Mesenchymal stem cell (in vitro differentiated cells and primary cell): ENCODE measurements around the gene CCT8L2.
"Not testable (repeated sequence)": the region's sequence is repeated elsewhere in the genome, so short reads cannot be mapped to it uniquely, and the experiment has no call there.

Experiments
- DNase-seq: peaks from one replicate; pipeline ENCODE4 v3.0.0-alpha.2; 2013
- H2AFZ ChIP-seq: one replicate; pipeline ENCODE4 v1.6.1; 2013; ENCODE audit warnings: low read depth, mild to moderate bottlenecking, control low read depth, inconsistent platforms, low read length, moderate library complexity
- H2AK5ac ChIP-seq: 2 replicates; pipeline ENCODE4 v1.6.1; 2013; ENCODE audit warnings: low read length, moderate library complexity, mild to moderate bottlenecking, inconsistent platforms; ENCODE audit not compliant: severe bottlenecking
- H2BK120ac ChIP-seq: one replicate; pipeline ENCODE4 v1.6.1; 2013; ENCODE audit warnings: low read depth, mild to moderate bottlenecking, inconsistent platforms, low read length, moderate library complexity
- H2BK12ac ChIP-seq, 2 experiments: one replicate each; pipeline ENCODE4 v1.6.1; 2013; ENCODE audit warnings: inconsistent platforms in 2 of 2, low read length in 2 of 2, mild to moderate bottlenecking in 2 of 2, moderate library complexity in 2 of 2, control low read depth in 1 of 2
- H2BK15ac ChIP-seq: one replicate; pipeline ENCODE4 v1.6.1; 2013; ENCODE audit warnings: mild to moderate bottlenecking, low read depth, inconsistent platforms; ENCODE audit not compliant: poor library complexity, severe bottlenecking
- H2BK5ac ChIP-seq: 2 replicates; pipeline ENCODE4 v1.6.1; 2013; ENCODE audit warnings: low read depth, mild to moderate bottlenecking, low read length, control low read depth, inconsistent platforms; ENCODE audit not compliant: poor library complexity, severe bottlenecking
- H3K14ac ChIP-seq, 2 experiments: one replicate each; pipeline ENCODE4 v1.6.1; 2013; ENCODE audit warnings: inconsistent platforms in 2 of 2, low read length in 2 of 2, control low read depth in 1 of 2, mild to moderate bottlenecking in 1 of 2, moderate library complexity in 1 of 2
- H3K18ac ChIP-seq, 2 experiments: one replicate each; pipeline ENCODE4 v1.6.1; 2013; ENCODE audit warnings: inconsistent platforms in 2 of 2, low read length in 2 of 2, control low read depth in 1 of 2, low read depth in 1 of 2, mild to moderate bottlenecking in 1 of 2
- H3K23ac ChIP-seq, 2 experiments: one replicate each; pipeline ENCODE4 v1.6.1; 2013; ENCODE audit warnings: inconsistent platforms in 2 of 2, low read length in 2 of 2, mild to moderate bottlenecking in 2 of 2, moderate library complexity in 2 of 2, control low read depth in 1 of 2
- H3K27ac ChIP-seq: 2 replicates; pipeline ENCODE4 v1.5.1; 2013; ENCODE audit warnings: mild to moderate bottlenecking, moderate library complexity, low read length, control low read depth, inconsistent platforms; ENCODE audit not compliant: poor library complexity, severe bottlenecking
- H3K27me3 ChIP-seq, 2 experiments: 2 replicates each; pipeline versions ENCODE4 v1.6.1 to v1.7.0; 2013; ENCODE audit warnings: low read length in 2 of 2, mild to moderate bottlenecking in 2 of 2, moderate library complexity in 2 of 2, control low read depth in 1 of 2, inconsistent platforms in 1 of 2; ENCODE audit not compliant: control insufficient read depth in 1 of 2, insufficient read depth in 1 of 2
- H3K36me3 ChIP-seq, 2 experiments: 2 replicates each; pipeline versions ENCODE4 v1.6.1 to v1.7.0; 2013; ENCODE audit warnings: low read length in 2 of 2, control low read depth in 1 of 2, inconsistent platforms in 1 of 2, low read depth in 1 of 2, mild to moderate bottlenecking in 1 of 2; ENCODE audit not compliant: insufficient read depth in 2 of 2, control insufficient read depth in 1 of 2
- H3K4ac ChIP-seq, 2 experiments: one replicate each; pipeline ENCODE4 v1.6.1; 2013; ENCODE audit warnings: inconsistent platforms in 2 of 2, low read length in 2 of 2, mild to moderate bottlenecking in 2 of 2, moderate library complexity in 2 of 2, control low read depth in 1 of 2, low read depth in 1 of 2
- H3K4me1 ChIP-seq: 2 replicates; pipeline ENCODE4 v1.6.1; 2013; ENCODE audit warnings: low read depth, low read length, control low read depth; ENCODE audit not compliant: control insufficient read depth, insufficient read depth
- H3K4me2 ChIP-seq: 2 replicates; pipeline ENCODE4 v1.6.1; 2013; ENCODE audit warnings: low read length, mild to moderate bottlenecking, inconsistent platforms; ENCODE audit not compliant: poor library complexity, severe bottlenecking
- H3K4me3 ChIP-seq, 2 experiments: 2 replicates each; pipeline versions ENCODE4 v1.5.1 to v1.7.0; 2013; ENCODE audit warnings: low read length in 2 of 2, mild to moderate bottlenecking in 2 of 2, control low read depth in 1 of 2, low read depth in 1 of 2; ENCODE audit not compliant: insufficient read depth in 1 of 2
- H3K79me1 ChIP-seq: replicated peaks from 2 replicates; pipeline ENCODE4 v1.6.1; 2013; ENCODE audit warnings: mild to moderate bottlenecking, control low read depth, low read length, inconsistent platforms; ENCODE audit not compliant: poor library complexity, severe bottlenecking
- H3K9ac ChIP-seq: 2 replicates; pipeline ENCODE4 v1.7.0; 2013; ENCODE audit warnings: mild to moderate bottlenecking, low read length, moderate library complexity
- H3K9me3 ChIP-seq: 2 replicates; pipeline ENCODE4 v1.7.0; 2013; ENCODE audit warnings: mild to moderate bottlenecking, low read length; ENCODE audit not compliant: control insufficient read depth
- H4K8ac ChIP-seq: one replicate; pipeline ENCODE4 v1.6.1; 2013; ENCODE audit warnings: inconsistent platforms, mild to moderate bottlenecking, low read length, moderate library complexity
- H4K91ac ChIP-seq: one replicate; pipeline ENCODE4 v1.6.1; 2013; ENCODE audit warnings: mild to moderate bottlenecking, low read length, inconsistent platforms
- WGBS: methylation state at CpG from one replicate; pipeline ENCODE4 v1.1.7; 2013; ENCODE audit warnings: mixed read lengths; 5-methylcytosine and 5-hydroxymethylcytosine counted together

Gene CCT8L2

DNA sequence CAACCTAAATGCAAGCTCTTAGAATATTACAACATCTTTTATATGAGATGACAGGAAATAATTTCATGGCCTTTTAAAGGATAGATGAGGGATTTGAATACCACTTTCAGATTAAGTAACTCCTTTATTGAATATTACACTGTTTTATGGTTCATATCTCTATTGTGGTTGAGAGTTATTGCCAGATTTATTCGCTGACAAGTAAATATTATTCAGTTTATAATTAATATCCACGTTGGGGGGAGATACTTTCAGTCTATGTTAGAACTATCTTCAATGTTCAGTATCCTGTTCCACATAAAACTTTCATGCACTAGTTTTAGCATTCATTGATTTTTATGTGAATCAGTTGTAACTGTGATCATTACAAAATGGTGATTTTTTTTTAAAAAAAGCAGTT is 32.4 kb upstream of the CCT8L2 start:
- not testable (repeated sequence) for H4K8ac ChIP-seq
- WGBS, result no CpG with 5 or more reads among the region's 2 CpGs

GRCh38 chr22:16623595-16623994 is 31.0 kb upstream of the CCT8L2 start:
- H3K79me1 ChIP-seq, H3K27me3 ChIP-seq: not testable (repeated sequence)

More for the DNA sequence above, 32.4 kb upstream of the CCT8L2 start:
- not testable (repeated sequence) for H3K27ac ChIP-seq, H3K36me3 ChIP-seq, H3K4me2 ChIP-seq, H3K4ac ChIP-seq, H2BK12ac ChIP-seq, H3K18ac ChIP-seq, H2AFZ ChIP-seq, H2BK15ac ChIP-seq, H3K79me1 ChIP-seq, H4K91ac ChIP-seq, H3K14ac ChIP-seq, H3K4me3 ChIP-seq, H3K4me1 ChIP-seq, H2AK5ac ChIP-seq, H3K9ac ChIP-seq, H3K23ac ChIP-seq, H2BK5ac ChIP-seq, DNase-seq, H2BK120ac ChIP-seq, H3K27me3 ChIP-seq, H3K9me3 ChIP-seq

GRCh38 chr22:16617516-16617915 is 24.9 kb upstream of the CCT8L2 start:
- H2AK5ac ChIP-seq, H2AFZ ChIP-seq, H3K23ac ChIP-seq, H3K27ac ChIP-seq, H4K8ac ChIP-seq, H3K4me3 ChIP-seq, H3K9ac ChIP-seq, H3K14ac ChIP-seq, H3K36me3 ChIP-seq, H3K18ac ChIP-seq, H2BK15ac ChIP-seq, H3K4me2 ChIP-seq, H3K9me3 ChIP-seq, H2BK12ac ChIP-seq, H2BK5ac ChIP-seq, H4K91ac ChIP-seq, H3K79me1 ChIP-seq, H3K4ac ChIP-seq, H3K4me1 ChIP-seq, DNase-seq, H2BK120ac ChIP-seq, H3K27me3 ChIP-seq: not testable (repeated sequence)
- no CpG with 5 or more reads among the region's 3 CpGs for WGBS

More at GRCh38 chr22:16623595-16623994, 31.0 kb upstream of the CCT8L2 start:
- H3K9ac ChIP-seq, H4K91ac ChIP-seq, H2BK12ac ChIP-seq, H3K18ac ChIP-seq, H3K27ac ChIP-seq, H3K36me3 ChIP-seq, H3K4me3 ChIP-seq, H2BK5ac ChIP-seq, H3K9me3 ChIP-seq, H3K4ac ChIP-seq, DNase-seq, H3K23ac ChIP-seq, H3K4me1 ChIP-seq, H2AK5ac ChIP-seq, H2BK120ac ChIP-seq, H2AFZ ChIP-seq, H3K14ac ChIP-seq, H2BK15ac ChIP-seq, H4K8ac ChIP-seq, H3K4me2 ChIP-seq: not testable (repeated sequence)

DNA sequence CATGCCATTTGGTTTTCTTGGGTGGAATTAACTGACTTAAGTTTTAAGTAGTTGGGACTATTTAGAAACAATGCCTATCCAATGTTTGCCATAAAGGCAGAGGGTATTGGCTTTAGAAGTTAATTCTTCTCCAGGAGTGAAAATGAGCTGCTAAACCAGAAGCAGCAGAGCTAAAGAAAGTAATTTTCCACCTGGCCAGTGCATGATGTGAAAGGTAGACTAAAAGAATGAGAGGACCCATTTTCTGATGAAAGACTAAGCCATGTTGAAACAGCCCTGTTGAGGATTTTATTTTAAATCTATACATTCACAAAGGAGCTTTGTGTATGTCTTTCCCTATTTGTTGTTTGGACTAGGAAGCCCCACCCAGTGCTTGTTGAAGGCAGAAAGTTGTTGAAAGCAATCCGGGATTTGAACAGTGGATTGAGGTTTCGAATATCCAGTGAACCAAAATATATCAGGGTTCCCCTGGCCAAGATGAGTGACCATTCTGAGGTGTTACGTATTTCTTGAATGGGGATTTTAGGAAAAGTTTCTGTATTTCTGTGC is 23.9 kb upstream of the CCT8L2 start:
- WGBS, result 73% methylated on average over 3 of the region's 3 CpGs
- not testable (repeated sequence) for H3K27me3 ChIP-seq, H2BK12ac ChIP-seq, H3K4me3 ChIP-seq, H2BK15ac ChIP-seq, H4K91ac ChIP-seq, H3K27ac ChIP-seq, H2AK5ac ChIP-seq, H2AFZ ChIP-seq, H3K4me1 ChIP-seq, H3K23ac ChIP-seq, H3K9me3 ChIP-seq, H3K4ac ChIP-seq, H3K18ac ChIP-seq, H4K8ac ChIP-seq, H3K79me1 ChIP-seq, H2BK120ac ChIP-seq, H3K9ac ChIP-seq, H2BK5ac ChIP-seq, H3K14ac ChIP-seq, H3K36me3 ChIP-seq, DNase-seq, H3K4me2 ChIP-seq
